Measurements from ENCODE around the gene HTRA3. TPM values are rescaled to one million over a fixed set of nuclear protein-coding genes. Genes with fewer than 3 reads are reported as not detected.

HTRA3 gene
- total RNA-seq, 4 donors from 2014 or later, result 3.3 to 22.5 (median 10.3) TPM

DNA sequence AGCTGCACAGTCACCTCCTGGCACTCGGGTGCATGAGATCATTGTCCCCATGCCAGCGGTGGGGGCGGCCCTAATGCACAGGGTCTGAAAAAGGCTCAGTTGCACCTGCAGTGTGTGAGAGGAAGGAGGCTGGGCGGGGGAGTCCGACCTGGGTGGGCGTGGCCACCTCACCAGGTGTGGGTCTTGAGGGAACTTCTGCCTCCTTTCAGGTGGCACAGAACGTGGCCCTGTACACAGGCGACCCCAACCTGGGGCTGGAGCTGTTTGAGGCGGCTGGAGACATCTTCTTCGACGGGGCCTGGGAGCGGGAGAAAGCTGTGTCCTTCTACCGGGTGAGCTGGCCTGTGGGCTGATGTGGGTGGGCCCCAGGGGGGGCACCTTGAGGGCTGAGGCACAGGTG, 34.3 kb upstream of the HTRA3 start:
- TF ChIP-seq POLR2AphosphoS5 (IDR thresholded peaks at IDR 0.05) (no peak), EP300 (IDR thresholded peaks at IDR 0.05) (no peak), POLR2A (IDR thresholded peaks at IDR 0.05) (no peak)
- TF ChIP-seq, protein P1, sequence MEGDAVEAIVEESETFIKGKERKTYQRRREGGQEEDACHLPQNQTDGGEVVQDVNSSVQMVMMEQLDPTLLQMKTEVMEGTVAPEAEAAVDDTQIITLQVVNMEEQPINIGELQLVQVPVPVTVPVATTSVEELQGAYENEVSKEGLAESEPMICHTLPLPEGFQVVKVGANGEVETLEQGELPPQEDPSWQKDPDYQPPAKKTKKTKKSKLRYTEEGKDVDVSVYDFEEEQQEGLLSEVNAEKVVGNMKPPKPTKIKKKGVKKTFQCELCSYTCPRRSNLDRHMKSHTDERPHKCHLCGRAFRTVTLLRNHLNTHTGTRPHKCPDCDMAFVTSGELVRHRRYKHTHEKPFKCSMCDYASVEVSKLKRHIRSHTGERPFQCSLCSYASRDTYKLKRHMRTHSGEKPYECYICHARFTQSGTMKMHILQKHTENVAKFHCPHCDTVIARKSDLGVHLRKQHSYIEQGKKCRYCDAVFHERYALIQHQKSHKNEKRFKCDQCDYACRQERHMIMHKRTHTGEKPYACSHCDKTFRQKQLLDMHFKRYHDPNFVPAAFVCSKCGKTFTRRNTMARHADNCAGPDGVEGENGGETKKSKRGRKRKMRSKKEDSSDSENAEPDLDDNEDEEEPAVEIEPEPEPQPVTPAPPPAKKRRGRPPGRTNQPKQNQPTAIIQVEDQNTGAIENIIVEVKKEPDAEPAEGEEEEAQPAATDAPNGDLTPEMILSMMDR (IDR thresholded peaks at IDR 0.05), result no peak
- no peak for DNase-seq (ENCODE audit: low spot score in 2 of 2)
- peaks cover 6% of the 10 kb centered on the region for H3K4me1 ChIP-seq
- H3K36me3 ChIP-seq, result peaks cover 23% of the 10 kb centered on the region
- no peaks in the 10 kb centered on the region for H3K27me3 ChIP-seq
- no peak overlapping the region for H3K4me3 ChIP-seq
- H3K27ac ChIP-seq, result no peak overlapping the region
- 73% methylated on average over 7 of the region's 13 CpGs for WGBS
- no peaks in the 10 kb centered on the region for H3K9me3 ChIP-seq

DNA sequence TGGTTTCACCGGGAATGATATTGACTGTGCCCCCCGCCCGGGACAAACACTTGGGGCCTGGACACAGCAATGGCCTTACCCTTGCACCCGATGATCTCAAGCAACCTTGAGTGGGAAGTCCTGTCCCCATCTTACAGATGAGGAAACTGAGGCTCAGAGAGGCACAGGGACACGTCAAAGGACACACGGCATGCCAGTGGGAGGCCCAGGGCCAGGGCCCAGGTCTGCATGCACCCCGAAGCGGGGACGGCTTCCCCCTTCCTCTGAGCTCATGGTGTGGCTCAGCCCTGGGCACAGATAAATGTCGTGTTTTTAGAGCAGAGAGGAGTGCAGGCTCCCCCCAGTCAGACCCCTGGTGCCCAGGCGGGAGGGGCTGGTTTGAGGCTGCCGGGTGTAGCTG, 33.9 kb upstream of the HTRA3 start:
- TF ChIP-seq POLR2AphosphoS5 (IDR thresholded peaks at IDR 0.05) (no peak), POLR2A (IDR thresholded peaks at IDR 0.05) (no peak), EP300 (IDR thresholded peaks at IDR 0.05) (no peak)
- TF ChIP-seq, protein P1 (IDR thresholded peaks at IDR 0.05), result no peak
- Histone ChIP-seq H3K36me3 (peaks cover 24% of the 10 kb centered on the region), H3K27me3 (no peaks in the 10 kb centered on the region), H3K27ac (no peak overlapping the region), H3K9me3 (no peaks in the 10 kb centered on the region), H3K4me1 (peaks cover 6% of the 10 kb centered on the region), H3K4me3 (no peak overlapping the region)
- 93% methylated on average over 12 of the region's 12 CpGs for WGBS
- no peak for DNase-seq (ENCODE audit: low spot score in 2 of 2)

DNA sequence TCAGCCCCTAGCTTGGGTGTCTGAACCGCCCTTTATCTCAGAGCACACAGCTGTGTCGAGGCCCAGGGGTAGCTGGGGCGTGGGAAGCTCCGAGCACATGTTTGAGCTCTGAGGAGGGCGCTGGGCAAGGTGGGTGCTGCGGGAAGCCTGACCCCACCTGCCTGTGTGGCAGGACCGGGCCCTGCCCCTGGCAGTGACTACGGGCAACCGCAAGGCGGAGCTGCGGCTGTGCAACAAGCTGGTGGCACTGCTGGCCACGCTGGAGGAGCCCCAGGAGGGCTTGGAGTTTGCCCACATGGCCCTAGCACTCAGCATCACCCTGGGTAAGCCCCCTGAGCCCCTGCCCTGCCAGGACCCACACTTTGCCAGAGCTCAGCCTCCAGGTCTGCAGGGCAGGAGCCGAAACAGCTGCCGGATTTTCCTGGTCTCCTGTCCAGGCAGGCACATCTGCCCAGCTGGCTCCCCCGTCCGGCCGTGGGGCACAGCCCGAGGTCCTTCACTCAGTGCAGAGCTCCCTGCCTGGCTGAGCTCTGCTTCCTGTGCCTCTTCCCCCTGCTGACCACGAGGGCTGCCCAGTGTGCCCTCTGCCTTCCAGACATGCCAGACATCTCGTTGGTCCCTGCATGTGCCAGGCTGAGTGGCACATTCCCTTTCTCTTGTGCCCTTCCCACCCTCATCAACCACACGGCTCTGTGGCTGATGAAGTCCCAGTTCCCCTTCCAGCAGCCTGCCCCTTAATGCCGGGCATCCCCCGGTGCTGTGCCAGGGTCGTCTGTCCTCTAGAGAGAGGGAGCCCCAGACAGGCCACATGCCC, 33.2 kb upstream of the HTRA3 start:
- no peaks in the 10 kb centered on the region for H3K27me3 ChIP-seq
- 62% methylated on average over 2 of the region's 24 CpGs for WGBS
- TF ChIP-seq POLR2AphosphoS5 (IDR thresholded peaks at IDR 0.05) (no peak), EP300 (IDR thresholded peaks at IDR 0.05) (no peak), POLR2A (IDR thresholded peaks at IDR 0.05) (no peak)
- TF ChIP-seq, protein P1 (IDR thresholded peaks at IDR 0.05), result no peak
- H3K36me3 ChIP-seq, result peaks cover 27% of the 10 kb centered on the region
- peaks cover 6% of the 10 kb centered on the region for H3K4me1 ChIP-seq
- no peak overlapping the region for H3K27ac ChIP-seq
- DNase-seq (ENCODE audit: low spot score in 2 of 2), result no peak
- H3K9me3 ChIP-seq, result no peaks in the 10 kb centered on the region
- H3K4me3 ChIP-seq, result no peak overlapping the region

DNA sequence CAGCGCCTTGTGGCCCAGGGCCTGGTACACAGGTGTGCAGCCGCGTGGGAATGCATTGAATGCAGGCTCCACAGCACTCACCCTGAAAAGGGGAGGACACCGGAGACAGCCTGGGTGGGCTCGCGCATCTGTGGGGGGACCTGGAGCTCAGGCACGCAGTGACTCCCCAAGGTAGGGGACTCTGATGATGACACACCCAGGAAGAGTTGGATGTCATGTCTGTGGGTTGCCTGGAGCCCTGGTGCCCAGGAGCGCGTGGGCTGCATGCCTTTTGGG, 32.7 kb upstream of the HTRA3 start:
- H3K27me3 ChIP-seq, result no peaks in the 10 kb centered on the region
- WGBS, result 87% methylated on average over 3 of the region's 9 CpGs
- H3K4me3 ChIP-seq, result no peak overlapping the region
- peaks cover 27% of the 10 kb centered on the region for H3K36me3 ChIP-seq
- TF ChIP-seq POLR2A (IDR thresholded peaks at IDR 0.05) (no peak), EP300 (IDR thresholded peaks at IDR 0.05) (no peak), POLR2AphosphoS5 (IDR thresholded peaks at IDR 0.05) (no peak)
- TF ChIP-seq, protein P1 (IDR thresholded peaks at IDR 0.05), result no peak
- DNase-seq (ENCODE audit: low spot score in 2 of 2), result no peak
- H3K9me3 ChIP-seq, result no peaks in the 10 kb centered on the region
- no peak overlapping the region for H3K27ac ChIP-seq
- peaks cover 6% of the 10 kb centered on the region for H3K4me1 ChIP-seq

DNA sequence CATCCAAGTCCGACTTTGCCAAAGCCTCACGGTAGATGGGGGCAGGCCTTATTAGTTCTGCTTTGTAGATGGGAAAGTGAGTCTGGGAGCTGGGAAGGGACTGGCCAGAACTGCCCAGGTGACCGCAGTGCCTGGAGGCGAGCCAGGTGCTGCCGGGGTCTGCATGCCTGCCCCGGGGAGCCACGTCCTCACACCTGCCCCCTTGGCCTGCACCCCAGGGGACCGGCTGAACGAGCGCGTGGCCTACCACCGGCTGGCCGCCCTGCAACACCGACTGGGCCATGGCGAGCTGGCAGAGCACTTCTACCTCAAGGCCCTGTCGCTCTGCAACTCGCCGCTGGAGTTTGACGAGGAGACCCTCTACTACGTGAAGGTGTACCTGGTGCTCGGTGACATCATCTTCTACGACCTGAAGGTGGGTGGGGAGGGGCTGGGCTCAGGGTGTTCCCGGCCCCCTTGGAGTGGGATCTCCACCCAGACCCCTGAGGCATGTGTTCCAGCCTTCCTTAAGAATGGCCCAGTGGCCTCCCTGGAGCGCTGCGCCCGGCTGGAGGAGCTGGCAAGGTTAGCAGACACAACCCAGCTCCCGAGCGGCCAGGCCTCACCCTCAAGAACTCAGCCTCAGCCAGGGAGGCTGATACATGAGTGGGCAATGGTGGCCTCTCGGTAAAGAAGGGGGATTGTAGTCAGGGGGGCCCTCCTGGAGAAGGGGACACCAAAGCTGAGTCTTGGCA, 32.1 kb upstream of the HTRA3 start:
- TF ChIP-seq EP300 (IDR thresholded peaks at IDR 0.05) (no peak), POLR2AphosphoS5 (IDR thresholded peaks at IDR 0.05) (no peak), POLR2A (IDR thresholded peaks at IDR 0.05) (no peak)
- TF ChIP-seq, protein P1 (IDR thresholded peaks at IDR 0.05), result no peak
- no peaks in the 10 kb centered on the region for H3K9me3 ChIP-seq
- no peak for DNase-seq (ENCODE audit: low spot score in 2 of 2)
- peaks cover 26% of the 10 kb centered on the region for H3K36me3 ChIP-seq
- no peak overlapping the region for H3K27ac ChIP-seq
- H3K4me1 ChIP-seq, result peaks cover 12% of the 10 kb centered on the region
- WGBS, result 97% methylated on average over 10 of the region's 29 CpGs
- H3K4me3 ChIP-seq, result no peak overlapping the region
- H3K27me3 ChIP-seq, result no peaks in the 10 kb centered on the region

Measured in suprapubic skin (tissue), 4 donors.